Pancreas (tissue), 10 donors: Measurements from ENCODE around the gene LRP8. TPM values are rescaled to one million over a fixed set of nuclear protein-coding genes. Genes with fewer than 3 reads are reported as not detected.

ENCODE experiments used
- ATAC-seq, 4 donors: fragments of 200-7000 bp; cut with Tn5 transposase; one replicate each; pipeline versions ENCODE4 v1.8.0 to v1.9.1; 2020; ENCODE audit warnings: mild to moderate bottlenecking in 4 of 4, moderate library complexity in 4 of 4
- DNase-seq, 6 donors: peaks; one replicate each; pipeline ENCODE4 v3.0.0-alpha.2; 2020
- FAIRE-seq: peaks from 2 replicates; lab custom pipeline; 2012; peaks lifted over from hg19 to GRCh38; lab: Jason Lieb, UNC
- H3K27ac ChIP-seq, 4 donors: fragments of 200-600 bp; sonication (generic); 1 replicate in 3 of 4; 2 replicates in 1 of 4; pipeline versions ENCODE4 v1.5.0 to v1.8.0; 2020
- H3K27me3 ChIP-seq, 4 donors: fragments of 200-600 bp; one replicate each; pipeline ENCODE4 v1.8.0; 2021
- H3K36me3 ChIP-seq, 3 donors: fragments of 200-600 bp; sonication (generic) in 1 of 3; one replicate each; pipeline versions ENCODE4 v1.5.0 to v1.8.0; 2020 to 2021
- H3K4me1 ChIP-seq, 3 donors: fragments of 200-600 bp; one replicate each; pipeline ENCODE4 v1.8.0; 2021
- H3K4me3 ChIP-seq, 4 donors: fragments of 200-600 bp; sonication (generic) in 2 of 4; one replicate each; pipeline versions ENCODE4 v1.5.0 to v1.8.0; 2020 to 2021
- H3K9me3 ChIP-seq, 4 donors: fragments of 200-600 bp; one replicate each; pipeline ENCODE4 v1.8.0; 2021
- CTCF ChIP-seq, 4 donors: fragments of 200-600 bp; sonication (generic) in 3 of 4; IDR thresholded peaks; one replicate each; pipeline versions ENCODE4 v1.5.0 to v1.8.0; 2021; ENCODE audit warnings: antibody characterized with exemption in 4 of 4
- WGBS, 2 donors: extraction: QIAGEN DNeasy Blood & Tissue Kit; methylation state at CpG; one replicate each; pipeline ENCODE4 v1.1.7; 2013; 5-methylcytosine and 5-hydroxymethylcytosine counted together
- intact Hi-C, 3 donors: fragments of 100-400 bp; cut with DNase I; formaldehyde crosslinking; loops; one replicate each; pipeline versions ENCODE4 v1.11.1 to v1.14.2; 2022
- polyA plus RNA-seq, 2 donors: library from polyadenylated mRNA; stranded (reverse); fragments of 200-250 nt; gene quantifications; one replicate each; pipeline ENCODE4 v1.2.3, GENCODE V29; 2013
- total RNA-seq, 6 donors: library from RNA; stranded (reverse); fragmentation: NEBNext Ultra II Directional in 4 of 6; extraction: Animal tissue kit (Norgen Biotek cat#: 25700) in 4 of 6; gene quantifications; one replicate each; pipeline versions ENCODE4 v1.2.1 to v1.2.4, GENCODE V29; 2021 to 2023
- donor health status: healthy with polysubstance abuse.
- donor health status: DM: no; HTN: no; CAD: no; lungs with moderate emphysema.
- donor health status: DM: no; HTN: no; CAD: no.
- donor health status: control.
- donor health status: control.
- donor health status: Bipolar disorder and iron deficiency.
- donor health status: DM: yes; HTN: yes; CAD: no.
- donor health status: DM: no; HTN: no; CAD: no.
- donor health status: DM: no; HTN: no; CAD: no.
- donor health status: DM: yes; HTN: yes; CAD: no.

The LRP8 gene
- total and polyA plus RNA-seq, 8 donors: 0.08 to 2.3 (median 0.59) TPM

GRCh38 chr1:53203466-53203865 lies 124.4 kb downstream of the LRP8 start:
- FAIRE-seq (no peak), ATAC-seq (no peak), DNase-seq (no peak)
- Histone ChIP-seq H3K4me3 (no peak overlapping the region), H3K4me1 (peaks cover under 1 to 5% (median under 1%) of the 10 kb centered on the region in 3 donors), H3K27ac (no peak overlapping the region), H3K9me3 (no peaks in the 10 kb centered on the region), H3K36me3 (peaks cover 4 to 47% (median 20%) of the 10 kb centered on the region in 3 donors), H3K27me3 (no peaks in the 10 kb centered on the region)
- WGBS, 2 donors: 95 to 97% methylated on average over 3 of the region's 3 CpGs
- TF ChIP-seq CTCF (IDR thresholded peaks at IDR 0.05): no peak
- intact Hi-C loops: no loop called here

- WGBS, 2 donors: 20 to 24% methylated on average over 4 of the region's 4 CpGs
- H3K4me1 ChIP-seq: peaks cover 9 to 20% (median 12%) of the 10 kb centered on the region in 3 donors
- FAIRE-seq: no peak
- peak overlapping the region in 2 of 4 donors; percentile 71 to 98 for H3K4me3 ChIP-seq
- ATAC-seq: no peak
- no peaks in the 10 kb centered on the region for H3K27me3 ChIP-seq
- no peak overlapping the region for H3K27ac ChIP-seq
- DNase-seq: no peak
- peaks cover 0 to 19% (median 4%) of the 10 kb centered on the region in 3 donors for H3K36me3 ChIP-seq
- no peak for TF ChIP-seq CTCF (IDR thresholded peaks at IDR 0.05)
- intact Hi-C loops: no loop called here
- no peaks in the 10 kb centered on the region for H3K9me3 ChIP-seq
These were observed 129.6 kb downstream of the LRP8 start for GRCh38 chr1:53198241-53198651.

- intact Hi-C loops: no loop called here
- Histone ChIP-seq H3K4me1 (peaks cover 9 to 20% (median 12%) of the 10 kb centered on the region in 3 donors), H3K9me3 (no peaks in the 10 kb centered on the region), H3K27me3 (no peaks in the 10 kb centered on the region), H3K27ac (peak overlapping the region; percentile 75 to 95 (median 94)), H3K36me3 (peaks cover 0 to 12% (median 4%) of the 10 kb centered on the region in 3 donors), H3K4me3 (peak overlapping the region; percentile 71 to 100 (median 98))
- FAIRE-seq (no peak), DNase-seq (no peak), ATAC-seq (peak; percentile 1 to 10 (median 9))
- 29 to 34% methylated on average over 13 of the region's 13 CpGs for WGBS, 2 donors
- no peak for TF ChIP-seq CTCF (IDR thresholded peaks at IDR 0.05)
These were observed 130.3 kb downstream of the LRP8 start for GRCh38 chr1:53197291-53198200.

- Histone ChIP-seq H3K4me1 (peaks cover 9 to 20% (median 12%) of the 10 kb centered on the region in 3 donors), H3K36me3 (peaks cover 0 to 6% (median 0%) of the 10 kb centered on the region in 3 donors), H3K9me3 (no peaks in the 10 kb centered on the region), H3K27ac (peak within 1 kb of the TSS; percentile 75 to 95 (median 94)), H3K27me3 (no peaks in the 10 kb centered on the region), H3K4me3 (peak within 1 kb of the TSS; percentile 71 to 100 (median 98))
- peak; percentile 90 to 96 (median 94) for DNase-seq
- peak; percentile 98 to 99 (median 98) for ATAC-seq
- WGBS, 2 donors: 0 to 1% methylated on average over 48 to 57 of the region's 57 CpGs
- intact Hi-C loops: no loop called here
- FAIRE-seq: peak; percentile 9
- TF ChIP-seq CTCF (IDR thresholded peaks at IDR 0.05): no peak
These were observed 131.2 kb downstream of the LRP8 start, which contains the start of gene CPT2 for GRCh38 chr1:53196485-53197290. CPT2 (plus strand) TSS chr1:53196824; CDS start chr1:53196944, 120 bp downstream.
